ENCODE measurements around the gene AK5.
"Not testable (repeated sequence)": the region's sequence is repeated elsewhere in the genome, so short reads cannot be mapped to it uniquely, and the experiment has no call there.

AK5 gene

GRCh38 chr1:77511440-77511840 lies 229.6 kb downstream of the AK5 start:
- Histone ChIP-seq H3F3A (ENCODE audit: insufficient read depth) (no peaks in the 10 kb centered on the region), H3K9me3 (ENCODE audit: insufficient read depth, low read length) (no peaks in the 10 kb centered on the region), H3K36me3 (ENCODE audit: low read length) (no peaks in the 10 kb centered on the region), H3K27ac (ENCODE audit: low read depth, low read length) (no peak overlapping the region), H3K9me2 (replicated peaks; ENCODE audit: insufficient read depth, low read length) (no peaks in the 10 kb centered on the region), H3K4me3 (ENCODE audit: insufficient read depth, low read length, poor library complexity, severe bottlenecking) (no peak overlapping the region), H2AFZ (ENCODE audit: low read depth, low read length, severe bottlenecking) (no peak overlapping the region), H3K27me3 (ENCODE audit: low read length) (no peaks in the 10 kb centered on the region), H3K4me2 (ENCODE audit: low read depth, low read length, poor library complexity, severe bottlenecking) (no peak overlapping the region), H4K20me1 (ENCODE audit: low read depth, low read length) (no peaks in the 10 kb centered on the region), H3K9ac (ENCODE audit: low read length) (no peak overlapping the region), H3K79me2 (ENCODE audit: insufficient read depth, low read length) (no peaks in the 10 kb centered on the region)
- TF ChIP-seq CTCF (IDR thresholded peaks at IDR 0.05; ENCODE audit: insufficient read depth, low read length, poor library complexity, severe bottlenecking) (no peak), EZH2phosphoT487 (conservative IDR thresholded peaks at IDR 0.05; ENCODE audit: low read length) (no peak)

GRCh38 chr1:77512650-77513049 lies 230.8 kb downstream of the AK5 start:
- not testable (repeated sequence) for H3K27ac ChIP-seq (ENCODE audit: low read depth, low read length); H2AFZ ChIP-seq (ENCODE audit: low read depth, low read length, severe bottlenecking); H3K36me3 ChIP-seq (ENCODE audit: low read length); H3K4me2 ChIP-seq (ENCODE audit: low read depth, low read length, poor library complexity, severe bottlenecking); H4K20me1 ChIP-seq (ENCODE audit: low read depth, low read length); H3F3A ChIP-seq (ENCODE audit: insufficient read depth); H3K27me3 ChIP-seq (ENCODE audit: low read length); H3K79me2 ChIP-seq (ENCODE audit: insufficient read depth, low read length); H3K4me3 ChIP-seq (ENCODE audit: insufficient read depth, low read length, poor library complexity, severe bottlenecking); H3K9me2 ChIP-seq (replicated peaks; ENCODE audit: insufficient read depth, low read length); H3K9ac ChIP-seq (ENCODE audit: low read length); H3K9me3 ChIP-seq (ENCODE audit: insufficient read depth, low read length)

GRCh38 chr1:77513839-77514763 lies 232.3 kb downstream of the AK5 start:
- Histone ChIP-seq H3K9ac (ENCODE audit: low read length) (no peak overlapping the region), H3K9me3 (ENCODE audit: insufficient read depth, low read length) (no peaks in the 10 kb centered on the region), H2AFZ (ENCODE audit: low read depth, low read length, severe bottlenecking) (no peak overlapping the region), H3K36me3 (ENCODE audit: low read length) (no peaks in the 10 kb centered on the region), H3K4me2 (ENCODE audit: low read depth, low read length, poor library complexity, severe bottlenecking) (no peak overlapping the region), H3K27me3 (ENCODE audit: low read length) (no peaks in the 10 kb centered on the region), H3K4me3 (ENCODE audit: insufficient read depth, low read length, poor library complexity, severe bottlenecking) (no peak overlapping the region), H3K9me2 (replicated peaks; ENCODE audit: insufficient read depth, low read length) (no peaks in the 10 kb centered on the region), H3K27ac (ENCODE audit: low read depth, low read length) (no peak overlapping the region), H3K79me2 (ENCODE audit: insufficient read depth, low read length) (no peaks in the 10 kb centered on the region), H4K20me1 (ENCODE audit: low read depth, low read length) (no peaks in the 10 kb centered on the region), H3F3A (ENCODE audit: insufficient read depth) (no peaks in the 10 kb centered on the region)
- no peak for TF ChIP-seq CTCF (IDR thresholded peaks at IDR 0.05; ENCODE audit: insufficient read depth, low read length, poor library complexity, severe bottlenecking)
- no peak for TF ChIP-seq EZH2phosphoT487 (conservative IDR thresholded peaks at IDR 0.05; ENCODE audit: low read length)
